Memory B cell (primary cell): ENCODE data around the gene PACS2.

Experiments
- ATAC-seq: fragments of 150-1000 bp; cut with Tn5 transposase; 2 replicates; pipeline ENCODE4 v1.10.0; 2021; ENCODE audit warnings: low read depth, mild to moderate bottlenecking, moderate library complexity
- DNase-seq, 2 donors: peaks; one replicate each; pipeline ENCODE4 v3.0.0; 2022; ENCODE audit warnings: low spot score in 2 of 2
- H3K27ac Mint-ChIP-seq: one replicate; pipeline ENCODE4 v1.8.0; 2022; ENCODE audit warnings: mild to moderate bottlenecking, moderate library complexity, mixed read lengths
- H3K27me3 Mint-ChIP-seq: one replicate; pipeline ENCODE4 v1.8.0; 2022; ENCODE audit warnings: mixed read lengths
- H3K36me3 Mint-ChIP-seq: one replicate; pipeline ENCODE4 v1.8.0; 2022; ENCODE audit warnings: mild to moderate bottlenecking, mixed read lengths
- H3K4me1 Mint-ChIP-seq: one replicate; pipeline ENCODE4 v1.8.0; 2022; ENCODE audit warnings: mixed read lengths
- H3K4me3 Mint-ChIP-seq: one replicate; pipeline ENCODE4 v1.8.0; 2022; ENCODE audit warnings: mild to moderate bottlenecking, moderate library complexity, mixed read lengths
- H3K9me3 Mint-ChIP-seq: one replicate; pipeline ENCODE4 v1.8.0; 2022; ENCODE audit warnings: mixed read lengths

PACS2 gene

DNA sequence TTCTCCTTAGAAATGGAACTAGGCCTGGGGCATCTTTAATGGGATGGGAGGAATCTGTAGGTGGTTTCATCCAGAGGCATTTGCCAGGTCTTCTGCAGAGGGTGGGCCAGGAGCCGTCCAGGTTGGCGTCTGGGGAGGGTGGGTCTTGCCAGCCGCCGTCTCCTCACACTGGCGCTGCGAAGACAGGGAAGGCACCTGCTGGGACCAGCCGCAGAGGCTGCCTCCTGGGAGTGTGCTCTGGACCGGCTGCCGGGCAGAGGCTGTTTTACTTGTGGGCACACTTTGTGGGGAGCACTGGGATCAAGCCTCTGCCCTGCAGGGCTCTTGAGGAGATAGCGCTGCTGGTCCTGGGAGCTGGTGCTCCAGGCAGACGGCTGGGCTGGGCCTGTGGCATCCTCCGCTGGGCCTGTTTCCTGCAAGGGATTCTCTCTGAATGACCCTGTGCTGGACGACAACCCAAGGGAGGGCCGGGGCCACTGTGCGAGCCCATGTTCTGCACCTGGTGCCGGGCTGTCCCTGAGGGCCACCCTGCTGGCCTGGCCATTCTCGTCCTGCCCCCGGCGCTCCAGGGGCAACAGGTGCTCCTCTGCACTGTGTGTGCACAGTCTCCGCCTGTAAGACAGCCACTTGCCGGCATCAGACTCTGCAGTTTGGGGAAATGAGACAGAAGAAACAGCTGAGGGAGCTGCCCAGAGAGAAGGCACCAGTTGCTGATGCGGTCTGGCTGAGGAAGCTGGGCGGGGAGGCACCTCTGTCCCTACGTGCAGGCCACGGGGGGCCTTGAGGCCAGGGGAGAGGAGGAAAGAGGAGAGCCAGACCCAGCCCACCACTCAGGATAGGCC lies 73.8 kb downstream of the PACS2 start:
- peaks cover 8% of the 10 kb centered on the region for H3K4me1 Mint-ChIP-seq
- no peak overlapping the region for H3K4me3 Mint-ChIP-seq
- ATAC-seq = no peak
- peaks cover 2% of the 10 kb centered on the region for H3K36me3 Mint-ChIP-seq
- H3K27ac Mint-ChIP-seq = no peak overlapping the region
- DNase-seq = no peak
- no peaks in the 10 kb centered on the region for H3K27me3 Mint-ChIP-seq
- H3K9me3 Mint-ChIP-seq = no peaks in the 10 kb centered on the region

DNA sequence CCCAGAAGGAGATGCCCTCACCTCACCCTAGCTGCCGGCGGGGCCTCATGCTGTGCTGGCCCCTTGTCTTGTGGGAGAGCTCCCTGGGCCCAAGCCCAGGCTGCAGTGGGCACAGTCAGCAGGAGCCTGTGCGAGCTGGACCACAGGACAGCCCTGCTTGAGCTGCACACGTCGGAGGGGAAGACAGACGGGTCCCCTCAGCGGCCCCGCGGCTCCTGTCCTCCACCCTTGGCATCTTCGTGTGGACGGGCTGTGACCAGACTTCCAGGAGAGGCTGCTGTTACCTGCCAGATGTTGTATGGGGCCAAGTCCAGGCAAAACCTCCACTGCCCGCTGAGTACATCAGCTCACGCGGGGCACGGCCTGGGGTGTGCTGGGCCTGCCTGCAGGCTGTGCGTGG lies 74.4 kb downstream of the PACS2 start:
- peaks cover 8% of the 10 kb centered on the region for H3K4me1 Mint-ChIP-seq

GRCh38 chr14:105389534-105389933 lies 75.0 kb downstream of the PACS2 start:
- Mint-ChIP-seq H3K9me3 (no peaks in the 10 kb centered on the region), H3K4me3 (no peak overlapping the region), H3K27ac (no peak overlapping the region), H3K4me1 (peaks cover 8% of the 10 kb centered on the region), H3K27me3 (no peaks in the 10 kb centered on the region), H3K36me3 (no peaks in the 10 kb centered on the region)
- DNase-seq (no peak), ATAC-seq (no peak)

More for the DNA sequence above, 74.4 kb downstream of the PACS2 start:
- no peak overlapping the region for H3K27ac Mint-ChIP-seq
- no peaks in the 10 kb centered on the region for H3K27me3 Mint-ChIP-seq
- H3K36me3 Mint-ChIP-seq = no peaks in the 10 kb centered on the region
- DNase-seq (no peak), ATAC-seq (no peak)
- no peak overlapping the region for H3K4me3 Mint-ChIP-seq
- no peaks in the 10 kb centered on the region for H3K9me3 Mint-ChIP-seq

GRCh38 chr14:105389976-105390848 lies 75.7 kb downstream of the PACS2 start:
- H3K4me1 Mint-ChIP-seq = peaks cover 8% of the 10 kb centered on the region
- peak; percentile 78 for ATAC-seq
- H3K9me3 Mint-ChIP-seq = no peaks in the 10 kb centered on the region
- no peak overlapping the region for H3K27ac Mint-ChIP-seq
- H3K36me3 Mint-ChIP-seq = no peaks in the 10 kb centered on the region
- no peak overlapping the region for H3K4me3 Mint-ChIP-seq
- H3K27me3 Mint-ChIP-seq = no peaks in the 10 kb centered on the region
- no peak for DNase-seq

- peaks cover 8% of the 10 kb centered on the region for H3K4me1 Mint-ChIP-seq
- H3K27ac Mint-ChIP-seq = no peak overlapping the region
- no peak overlapping the region for H3K4me3 Mint-ChIP-seq
- no peaks in the 10 kb centered on the region for H3K9me3 Mint-ChIP-seq
- no peaks in the 10 kb centered on the region for H3K27me3 Mint-ChIP-seq
- no peak for DNase-seq
- no peaks in the 10 kb centered on the region for H3K36me3 Mint-ChIP-seq
- no peak for ATAC-seq
Measured at GRCh38 chr14:105390849-105391500, 76.4 kb downstream of the PACS2 start.

- ATAC-seq (no peak), DNase-seq (no peak)
- no peak overlapping the region for H3K4me3 Mint-ChIP-seq
- H3K27ac Mint-ChIP-seq = no peak overlapping the region
- H3K36me3 Mint-ChIP-seq = no peaks in the 10 kb centered on the region
- peaks cover 8% of the 10 kb centered on the region for H3K4me1 Mint-ChIP-seq
- H3K9me3 Mint-ChIP-seq = no peaks in the 10 kb centered on the region
- no peaks in the 10 kb centered on the region for H3K27me3 Mint-ChIP-seq
Measured at GRCh38 chr14:105391541-105391940, 77.0 kb downstream of the PACS2 start.

DNA sequence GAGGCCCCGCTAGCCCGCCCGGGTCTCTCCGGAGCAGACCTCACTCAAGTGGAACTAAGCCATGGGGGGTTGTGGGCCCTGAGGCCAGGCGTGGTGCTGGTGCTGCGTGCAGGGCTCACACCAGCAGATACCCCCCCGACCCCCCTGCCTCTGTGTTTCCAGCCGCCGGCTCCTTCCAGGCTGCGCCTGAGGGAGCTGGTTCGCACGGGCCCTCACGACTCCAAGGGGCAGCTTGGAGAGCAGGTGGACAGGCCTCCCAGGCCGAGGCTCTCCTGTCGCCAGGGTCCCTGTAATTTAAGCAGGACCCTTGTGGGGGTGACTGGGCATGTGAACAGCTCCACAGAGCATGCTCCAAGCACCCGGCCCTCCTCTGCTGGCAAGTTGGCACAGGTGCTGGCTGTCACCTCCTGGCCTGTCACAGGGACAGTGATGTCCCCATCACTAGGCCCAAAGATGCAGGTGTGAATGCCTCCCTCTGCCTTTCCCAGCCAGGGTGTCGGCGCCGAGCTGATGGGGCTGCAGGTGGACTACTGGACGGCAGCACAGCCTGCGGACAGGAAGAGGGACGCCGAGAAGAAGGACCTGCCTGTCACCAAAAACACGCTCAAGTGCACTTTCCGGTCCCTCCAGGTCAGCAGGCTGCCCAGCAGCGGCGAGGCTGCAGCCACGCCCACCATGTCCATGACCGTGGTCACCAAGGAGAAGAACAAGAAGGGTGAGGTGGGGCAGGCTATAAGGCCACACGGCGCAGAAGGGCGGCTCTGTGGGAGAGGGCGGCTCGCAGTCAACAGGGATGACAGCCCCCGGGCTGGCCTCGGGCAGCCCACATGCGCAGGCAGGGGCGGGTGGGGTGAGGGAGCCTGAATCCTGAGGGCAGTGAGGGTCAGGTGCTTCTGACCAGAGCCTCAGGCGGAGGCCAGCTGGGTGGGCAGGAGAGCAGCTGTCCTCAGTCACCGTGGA lies 77.9 kb downstream of the PACS2 start:
- no peak overlapping the region for H3K27ac Mint-ChIP-seq
- H3K4me1 Mint-ChIP-seq = peaks cover 8% of the 10 kb centered on the region
- H3K36me3 Mint-ChIP-seq = no peaks in the 10 kb centered on the region
- DNase-seq = no peak
- no peak overlapping the region for H3K4me3 Mint-ChIP-seq
- no peaks in the 10 kb centered on the region for H3K9me3 Mint-ChIP-seq
- no peak for ATAC-seq
- H3K27me3 Mint-ChIP-seq = no peaks in the 10 kb centered on the region

- Mint-ChIP-seq H3K27me3 (no peaks in the 10 kb centered on the region), H3K27ac (no peak overlapping the region), H3K4me3 (no peak overlapping the region), H3K9me3 (no peaks in the 10 kb centered on the region), H3K36me3 (no peaks in the 10 kb centered on the region), H3K4me1 (peaks cover 8% of the 10 kb centered on the region)
- DNase-seq (no peak), ATAC-seq (no peak)
Measured at GRCh38 chr14:105393151-105393550, 78.6 kb downstream of the PACS2 start.

DNA sequence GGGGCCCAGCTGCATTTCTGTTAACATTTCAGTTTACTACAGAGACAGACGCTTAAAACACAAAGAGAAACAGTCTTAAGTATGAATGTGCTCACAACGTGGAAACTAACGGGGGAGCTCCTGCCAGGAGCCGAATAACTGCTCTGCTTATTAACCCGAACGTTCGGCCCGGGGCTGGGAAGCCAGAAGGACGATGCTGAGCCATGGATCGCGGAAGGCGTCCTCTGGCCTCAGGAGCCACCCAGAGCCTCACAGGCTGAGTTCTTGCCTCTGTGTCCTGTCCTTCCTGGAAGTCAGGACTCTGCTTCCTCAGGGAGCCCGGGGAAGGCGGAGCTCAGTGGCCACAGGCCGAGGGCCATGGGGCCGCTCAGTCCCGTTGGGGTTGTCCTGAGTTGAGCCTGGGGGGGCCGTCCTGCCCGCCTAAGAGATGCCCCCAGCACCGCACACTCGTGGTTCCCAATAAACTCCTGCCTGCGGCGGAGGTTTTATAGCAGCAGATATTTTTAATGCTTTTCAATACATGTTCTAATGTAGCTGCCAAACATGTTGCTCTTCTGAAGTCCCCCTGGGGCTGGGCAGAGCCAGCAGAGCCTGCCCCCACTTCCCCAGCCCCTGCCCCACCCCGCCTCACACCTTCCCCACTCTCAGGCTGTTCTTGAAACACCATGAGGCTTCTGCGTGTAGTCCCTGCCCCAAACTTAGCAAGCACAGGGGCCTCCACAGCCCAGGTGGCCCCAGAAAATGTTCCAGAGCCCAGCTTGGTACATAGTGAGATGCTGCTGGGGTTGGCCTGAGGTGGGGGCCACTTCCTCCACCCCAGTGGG lies 80.4 kb downstream of the PACS2 start:
- Mint-ChIP-seq H3K36me3 (no peaks in the 10 kb centered on the region), H3K27ac (no peak overlapping the region), H3K4me3 (no peak overlapping the region), H3K4me1 (peaks cover 11% of the 10 kb centered on the region), H3K9me3 (no peaks in the 10 kb centered on the region), H3K27me3 (no peaks in the 10 kb centered on the region)
- ATAC-seq (no peak), DNase-seq (no peak)

GRCh38 chr14:105395538-105395854 lies 80.9 kb downstream of the PACS2 start:
- Mint-ChIP-seq H3K4me3 (no peak overlapping the region), H3K27me3 (no peaks in the 10 kb centered on the region), H3K4me1 (peaks cover 9% of the 10 kb centered on the region), H3K9me3 (no peaks in the 10 kb centered on the region), H3K27ac (no peak overlapping the region), H3K36me3 (peaks cover 4% of the 10 kb centered on the region)
- no peak for DNase-seq
- no peak for ATAC-seq

DNA sequence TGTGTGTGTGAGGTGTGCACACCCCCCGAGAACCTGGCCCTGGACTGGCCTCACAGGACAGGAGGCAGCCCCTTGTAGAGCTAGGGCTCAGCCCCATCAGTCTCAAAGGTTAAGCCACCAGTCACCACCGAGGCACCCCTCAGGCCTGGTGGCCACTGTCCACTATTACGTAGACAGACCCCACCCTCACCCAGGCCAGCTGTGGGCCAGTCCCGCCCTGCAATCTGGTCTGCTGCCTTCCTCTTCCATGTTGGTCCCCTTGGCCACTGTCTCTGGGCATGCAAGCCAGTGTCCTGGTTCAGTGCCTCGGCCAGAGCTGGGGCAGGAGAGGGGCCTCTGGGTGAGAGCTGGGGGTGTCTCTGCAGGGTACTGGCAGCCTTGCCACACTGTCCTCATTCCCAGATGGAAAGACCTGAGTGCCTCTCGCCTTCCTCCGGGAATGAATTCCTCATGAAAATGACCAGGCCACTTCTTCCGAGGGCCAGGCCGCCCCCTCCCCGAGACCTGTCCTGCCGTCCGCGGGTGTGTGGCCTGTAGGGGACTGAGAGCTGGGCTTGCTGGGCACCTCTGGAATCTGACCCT lies 82.9 kb downstream of the PACS2 start:
- no peak for ATAC-seq
- DNase-seq = no peak
- Mint-ChIP-seq H3K27me3 (no peaks in the 10 kb centered on the region), H3K9me3 (no peaks in the 10 kb centered on the region), H3K4me3 (peak overlapping the region; percentile 91), H3K36me3 (peaks cover 12% of the 10 kb centered on the region), H3K4me1 (peaks cover 12% of the 10 kb centered on the region), H3K27ac (peak overlapping the region; percentile 58)

GRCh38 chr14:105398044-105398725 lies 83.6 kb downstream of the PACS2 start, which contains the start of gene TEX22:
Gene TEX22, plus strand, starts transcription at chr14:105398538. Its CDS starts 803 bp downstream, at chr14:105399341.
- Mint-ChIP-seq H3K27me3 (no peaks in the 10 kb centered on the region), H3K36me3 (peaks cover 12% of the 10 kb centered on the region), H3K4me3 (peak within 1 kb of the TSS; percentile 91), H3K9me3 (no peaks in the 10 kb centered on the region), H3K27ac (peak within 1 kb of the TSS; percentile 58), H3K4me1 (peaks cover 16% of the 10 kb centered on the region)
- peak; percentile 93 to 97 for DNase-seq
- ATAC-seq = peak; percentile 87
